LNCaP clone FGC (cell line): Measurements from ENCODE around the gene POU1F1.
"Not testable (repeated sequence)": the region's sequence is repeated elsewhere in the genome, so short reads cannot be mapped to it uniquely, and the experiment has no call there.

ENCODE experiments used
- DNase-seq: peaks from one replicate; pipeline ENCODE4 v3.0.0-alpha.2; 2011; ENCODE audit warnings: low read depth
- H3K4me3 ChIP-seq: 2 replicates; pipeline ENCODE4 v1.5.1; 2011; ENCODE audit warnings: mild to moderate bottlenecking, low read depth, low read length, control low read depth
- TF ChIP-seq, protein P1 (sequence below): IDR thresholded peaks from 2 replicates; pipeline ENCODE4 v1.5.1; 2012; ENCODE audit warnings: mild to moderate bottlenecking; ENCODE audit not compliant: control insufficient read depth, insufficient read depth; ENCODE audit errors: extremely low read depth

POU1F1 gene

DNA sequence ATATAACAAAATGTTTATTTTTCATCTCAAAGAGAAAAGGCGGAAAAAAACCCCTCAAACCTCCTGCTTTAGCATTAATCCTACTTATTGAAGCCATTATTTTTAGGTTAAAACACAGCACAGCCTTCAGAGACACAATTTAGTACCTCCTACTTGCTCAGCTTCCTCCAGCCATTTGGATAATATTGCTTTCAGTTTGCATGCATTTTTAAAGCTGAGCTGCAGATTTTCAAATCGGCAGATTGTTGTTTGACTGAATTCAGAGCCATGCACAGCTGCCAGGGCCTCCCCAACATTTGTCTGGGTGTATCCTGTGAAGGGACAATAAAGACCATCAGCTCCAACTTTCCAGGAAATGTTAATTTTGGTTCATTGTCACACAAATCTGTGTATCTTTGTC lies 14.5 kb downstream of the POU1F1 start:
- no peak overlapping the region for H3K4me3 ChIP-seq
- no peak for DNase-seq
- TF ChIP-seq, protein P1, sequence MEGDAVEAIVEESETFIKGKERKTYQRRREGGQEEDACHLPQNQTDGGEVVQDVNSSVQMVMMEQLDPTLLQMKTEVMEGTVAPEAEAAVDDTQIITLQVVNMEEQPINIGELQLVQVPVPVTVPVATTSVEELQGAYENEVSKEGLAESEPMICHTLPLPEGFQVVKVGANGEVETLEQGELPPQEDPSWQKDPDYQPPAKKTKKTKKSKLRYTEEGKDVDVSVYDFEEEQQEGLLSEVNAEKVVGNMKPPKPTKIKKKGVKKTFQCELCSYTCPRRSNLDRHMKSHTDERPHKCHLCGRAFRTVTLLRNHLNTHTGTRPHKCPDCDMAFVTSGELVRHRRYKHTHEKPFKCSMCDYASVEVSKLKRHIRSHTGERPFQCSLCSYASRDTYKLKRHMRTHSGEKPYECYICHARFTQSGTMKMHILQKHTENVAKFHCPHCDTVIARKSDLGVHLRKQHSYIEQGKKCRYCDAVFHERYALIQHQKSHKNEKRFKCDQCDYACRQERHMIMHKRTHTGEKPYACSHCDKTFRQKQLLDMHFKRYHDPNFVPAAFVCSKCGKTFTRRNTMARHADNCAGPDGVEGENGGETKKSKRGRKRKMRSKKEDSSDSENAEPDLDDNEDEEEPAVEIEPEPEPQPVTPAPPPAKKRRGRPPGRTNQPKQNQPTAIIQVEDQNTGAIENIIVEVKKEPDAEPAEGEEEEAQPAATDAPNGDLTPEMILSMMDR = no peak

DNA sequence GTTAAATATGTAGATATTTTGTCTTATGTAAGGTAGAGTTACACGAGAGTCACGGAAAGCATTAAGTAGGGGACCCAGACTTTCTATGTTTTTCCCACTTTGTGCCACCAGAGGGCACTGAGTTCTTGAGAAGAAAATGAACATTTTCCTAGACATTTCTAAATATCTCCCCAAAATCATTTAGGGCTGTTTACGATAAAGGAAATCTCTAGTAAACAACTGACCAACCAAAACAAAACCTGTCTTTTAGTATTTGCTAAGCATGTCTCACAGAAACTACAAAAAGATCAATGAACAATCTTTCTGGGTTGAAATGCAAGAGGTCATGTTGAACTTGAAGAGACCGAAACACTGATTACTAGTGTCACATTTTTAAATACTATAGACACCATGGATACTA lies 16.1 kb downstream of the POU1F1 start:
- TF ChIP-seq, protein P1 = peak; percentile 60
- H3K4me3 ChIP-seq = no peak overlapping the region
- no peak for DNase-seq

DNA sequence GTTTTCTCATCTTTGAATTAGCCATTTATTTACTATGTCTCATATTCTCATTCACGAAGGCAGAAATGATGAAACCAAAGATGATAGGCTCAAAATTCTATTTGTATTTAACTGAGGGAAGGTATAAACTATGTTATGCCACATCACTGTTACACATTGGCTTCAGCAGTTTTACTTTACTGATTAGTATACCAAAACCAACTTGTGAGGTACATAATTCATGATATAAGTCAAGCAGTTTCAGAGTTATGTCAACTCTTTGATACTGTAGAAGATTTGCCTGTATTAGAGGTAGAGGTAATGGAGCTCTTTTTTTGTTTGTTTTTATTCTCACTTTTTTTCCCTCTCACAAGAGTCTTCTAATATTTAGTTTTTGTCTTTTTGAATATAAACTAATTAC lies 26.4 kb downstream of the POU1F1 start:
- TF ChIP-seq, protein P1 = no peak
- no peak overlapping the region for H3K4me3 ChIP-seq
- DNase-seq = no peak

DNA sequence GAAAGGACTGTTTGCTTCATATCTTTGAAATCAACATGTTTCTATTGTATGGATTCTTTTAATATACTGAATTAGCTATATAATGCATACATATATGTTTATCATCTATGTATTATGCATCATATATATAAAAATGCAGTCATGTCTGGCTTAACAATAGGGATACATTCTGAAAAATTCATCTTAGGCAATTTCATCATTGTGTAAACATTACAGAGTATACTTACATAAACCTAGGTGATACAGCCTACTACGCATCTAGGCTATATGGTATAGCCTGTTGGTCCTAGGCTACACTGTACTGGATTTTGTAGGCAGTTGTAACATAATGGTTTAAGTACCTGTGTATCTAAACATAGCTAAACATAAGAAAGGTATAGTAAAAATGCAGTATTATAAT lies 27.6 kb downstream of the POU1F1 start:
- TF ChIP-seq, protein P1 = no peak
- no peak overlapping the region for H3K4me3 ChIP-seq
- no peak for DNase-seq

DNA sequence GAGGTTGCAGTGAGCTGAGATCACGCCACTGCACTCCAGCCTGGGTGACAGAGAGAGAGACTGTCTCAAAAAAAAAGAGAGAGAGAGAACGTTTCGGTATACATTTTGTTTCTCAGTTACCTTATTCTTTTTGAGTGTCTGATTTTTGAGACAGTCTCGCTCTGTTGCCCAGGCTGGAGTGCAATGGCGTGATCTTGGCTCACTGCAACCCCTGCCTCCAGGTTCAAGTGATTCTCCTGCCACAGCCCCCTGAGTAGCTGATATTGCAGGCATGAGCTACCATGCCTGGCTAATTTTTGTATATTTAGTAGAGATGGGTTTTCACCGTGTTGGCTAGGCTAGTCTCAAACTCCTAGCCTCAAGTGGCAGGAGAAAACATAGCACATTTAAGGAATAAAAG lies 28.2 kb downstream of the POU1F1 start:
- DNase-seq, H3K4me3 ChIP-seq: not testable (repeated sequence)

DNA sequence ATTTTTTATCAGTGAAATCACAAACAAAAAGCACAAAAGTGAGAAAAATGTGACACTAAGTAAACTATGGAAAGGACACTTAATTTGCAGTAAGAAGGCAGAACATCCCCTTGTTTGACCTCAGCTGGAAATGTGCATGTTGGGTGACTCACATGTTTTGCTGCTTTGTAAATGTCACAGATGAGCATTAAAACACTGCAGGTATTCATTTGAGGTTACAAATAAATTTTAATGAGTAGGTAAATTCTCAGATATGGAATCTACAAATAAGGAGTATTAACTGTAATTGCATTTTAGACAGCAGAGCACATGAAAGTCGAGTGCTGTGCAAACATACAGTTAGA lies 29.0 kb downstream of the POU1F1 start:
- no peak for DNase-seq
- no peak overlapping the region for H3K4me3 ChIP-seq

DNA sequence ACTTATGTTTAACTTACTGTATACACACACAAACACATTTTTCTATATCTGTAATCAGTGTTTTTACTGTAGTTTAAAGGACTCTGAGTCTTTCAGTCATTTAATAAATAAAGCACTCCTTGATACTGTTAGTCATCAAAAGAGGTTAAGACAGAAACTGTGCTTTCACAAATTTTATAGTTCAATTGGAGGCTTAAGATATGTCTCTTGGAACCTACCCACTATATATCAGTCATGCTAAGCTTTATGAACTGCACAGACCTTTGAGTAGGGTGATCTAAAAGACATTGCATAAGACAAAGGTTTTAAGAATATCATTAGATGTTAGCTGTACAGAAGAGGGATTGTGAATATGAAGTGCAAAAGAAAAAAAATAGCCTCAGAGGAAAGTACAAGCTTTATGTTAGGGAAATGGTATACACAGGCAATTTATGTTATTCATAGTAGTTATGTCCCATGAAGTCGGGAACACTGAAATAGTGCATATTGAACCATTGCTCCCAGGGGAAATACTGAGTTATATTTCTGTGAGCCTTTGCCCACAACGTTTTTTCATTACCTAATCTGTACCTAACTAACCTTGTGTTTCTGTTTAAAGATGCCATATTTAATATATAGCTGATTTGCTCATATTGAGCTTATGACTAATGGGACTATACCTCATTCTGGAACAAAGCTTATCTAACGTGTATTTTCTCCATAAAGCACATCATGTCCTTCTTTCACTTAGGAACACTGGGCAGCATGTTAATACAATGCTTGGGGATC lies 29.5 kb downstream of the POU1F1 start:
- TF ChIP-seq, protein P1 = no peak
- DNase-seq = no peak
- H3K4me3 ChIP-seq = no peak overlapping the region

More for the DNA sequence above, 29.0 kb downstream of the POU1F1 start:
- TF ChIP-seq, protein P1 = no peak
